GM21526 (cell line): ENCODE measurements around the gene DGKG.

Experiments
- ATAC-seq: cut with Tn5 transposase; IDR thresholded peaks from one replicate; pipeline ENCODE4 v1.9.1; 2021; ENCODE audit warnings: moderate library complexity; ENCODE audit not compliant: unreplicated experiment, low FRiP score

The DGKG gene

DNA sequence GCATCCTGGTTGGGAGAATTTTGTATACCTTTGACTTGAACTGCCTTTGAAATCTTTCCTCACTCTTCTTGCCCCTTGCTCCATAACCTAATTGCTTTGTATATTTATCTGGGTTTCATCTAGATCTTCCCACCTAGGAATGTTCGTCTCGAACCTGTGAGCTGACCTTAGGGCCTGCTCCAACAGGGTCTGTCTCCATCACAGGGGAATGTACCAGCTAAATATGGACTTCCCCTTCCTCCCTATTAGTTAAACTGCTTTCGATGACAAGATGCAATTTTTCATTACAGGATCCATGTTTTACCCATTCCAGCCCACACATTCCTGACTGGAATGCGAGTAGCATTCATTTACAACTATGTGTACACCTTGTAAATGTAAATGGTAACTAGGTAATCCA lies 242.5 kb downstream of the DGKG start:
- ATAC-seq: no peak

DNA sequence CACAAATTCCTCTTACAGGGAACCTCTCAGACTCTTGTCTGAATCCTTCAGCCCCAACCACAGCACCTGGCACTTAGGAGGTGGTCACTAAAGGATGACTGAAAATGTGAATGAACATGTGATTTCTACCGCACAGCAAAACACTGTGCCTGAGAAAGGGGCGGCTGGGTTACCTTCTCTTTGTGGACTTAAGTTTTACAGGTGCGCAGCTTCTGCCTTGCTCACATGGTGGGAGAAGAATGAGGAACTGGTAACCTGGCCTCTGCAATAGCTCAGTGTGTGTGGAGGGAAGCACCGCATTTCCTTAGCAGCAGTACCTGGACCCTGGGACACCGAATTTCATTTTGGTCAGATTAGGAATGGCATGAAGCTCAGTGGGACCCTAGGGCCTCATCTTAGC lies 243.3 kb downstream of the DGKG start:
- ATAC-seq: no peak

DNA sequence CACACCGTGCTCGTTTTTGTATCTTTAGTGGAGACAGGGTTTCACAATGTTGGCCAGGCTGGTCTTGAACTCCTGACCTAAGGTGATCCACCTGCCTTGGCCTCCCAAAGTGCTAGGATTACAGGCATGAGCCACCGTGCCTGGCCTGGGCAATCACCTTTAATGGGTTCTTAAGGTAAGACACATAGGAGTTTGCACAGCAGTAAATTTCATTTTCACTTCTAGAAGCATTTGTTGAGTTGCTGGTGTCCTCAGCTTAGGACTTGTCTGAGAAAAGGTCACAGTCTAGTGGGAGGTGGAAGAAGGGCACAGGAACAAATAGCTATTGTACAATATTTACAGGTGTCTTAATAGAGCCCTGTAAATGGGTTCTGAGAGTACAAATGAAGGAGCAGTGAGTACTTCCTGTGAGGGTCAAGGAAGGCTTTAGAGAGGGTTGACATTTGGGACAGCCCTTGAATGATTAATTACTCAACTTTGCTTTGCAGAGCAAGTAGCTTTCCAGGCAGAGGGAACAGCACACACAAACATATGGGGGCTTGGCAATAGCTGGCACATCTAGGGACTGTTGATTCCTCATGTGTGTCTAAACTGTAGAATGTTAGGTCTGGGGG lies 244.4 kb downstream of the DGKG start:
- no peak for ATAC-seq

DNA sequence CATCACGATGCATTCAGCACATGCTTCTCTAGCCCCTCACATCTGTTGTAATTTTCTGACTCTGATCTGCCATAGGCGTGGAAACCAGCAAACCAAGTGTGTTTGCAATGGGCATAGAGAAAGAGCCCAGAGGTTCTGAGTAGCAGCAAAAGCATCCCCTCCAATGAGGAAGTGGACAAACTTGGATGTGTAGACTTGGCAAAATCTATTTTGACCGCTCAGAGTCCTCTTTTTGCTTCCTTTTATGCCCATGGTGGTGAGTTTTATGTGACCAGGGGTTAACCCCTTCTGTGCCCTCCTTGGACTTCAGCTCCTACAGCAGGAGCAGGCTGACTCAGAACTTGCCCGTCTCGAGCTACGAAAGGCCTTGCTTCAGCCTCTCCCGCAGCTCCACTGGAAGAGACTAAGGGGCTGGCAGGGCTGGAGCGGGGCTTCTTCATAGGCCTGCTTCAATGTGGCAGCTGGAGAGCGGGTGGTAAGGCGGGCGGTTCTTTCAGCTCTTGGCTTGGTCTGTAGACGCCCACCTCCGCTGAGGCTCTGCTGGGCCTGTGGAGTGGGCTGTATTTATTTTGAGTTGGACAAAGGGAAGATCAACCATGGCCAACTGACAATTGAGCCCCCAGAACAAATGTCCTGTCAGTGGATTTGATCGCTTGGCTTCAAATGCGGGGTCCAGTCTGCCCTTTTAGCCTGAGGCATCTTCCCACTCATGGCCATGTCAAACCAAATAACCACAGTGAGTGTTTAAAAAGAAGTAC lies 246.6 kb downstream of the DGKG start:
- ATAC-seq: no peak

DNA sequence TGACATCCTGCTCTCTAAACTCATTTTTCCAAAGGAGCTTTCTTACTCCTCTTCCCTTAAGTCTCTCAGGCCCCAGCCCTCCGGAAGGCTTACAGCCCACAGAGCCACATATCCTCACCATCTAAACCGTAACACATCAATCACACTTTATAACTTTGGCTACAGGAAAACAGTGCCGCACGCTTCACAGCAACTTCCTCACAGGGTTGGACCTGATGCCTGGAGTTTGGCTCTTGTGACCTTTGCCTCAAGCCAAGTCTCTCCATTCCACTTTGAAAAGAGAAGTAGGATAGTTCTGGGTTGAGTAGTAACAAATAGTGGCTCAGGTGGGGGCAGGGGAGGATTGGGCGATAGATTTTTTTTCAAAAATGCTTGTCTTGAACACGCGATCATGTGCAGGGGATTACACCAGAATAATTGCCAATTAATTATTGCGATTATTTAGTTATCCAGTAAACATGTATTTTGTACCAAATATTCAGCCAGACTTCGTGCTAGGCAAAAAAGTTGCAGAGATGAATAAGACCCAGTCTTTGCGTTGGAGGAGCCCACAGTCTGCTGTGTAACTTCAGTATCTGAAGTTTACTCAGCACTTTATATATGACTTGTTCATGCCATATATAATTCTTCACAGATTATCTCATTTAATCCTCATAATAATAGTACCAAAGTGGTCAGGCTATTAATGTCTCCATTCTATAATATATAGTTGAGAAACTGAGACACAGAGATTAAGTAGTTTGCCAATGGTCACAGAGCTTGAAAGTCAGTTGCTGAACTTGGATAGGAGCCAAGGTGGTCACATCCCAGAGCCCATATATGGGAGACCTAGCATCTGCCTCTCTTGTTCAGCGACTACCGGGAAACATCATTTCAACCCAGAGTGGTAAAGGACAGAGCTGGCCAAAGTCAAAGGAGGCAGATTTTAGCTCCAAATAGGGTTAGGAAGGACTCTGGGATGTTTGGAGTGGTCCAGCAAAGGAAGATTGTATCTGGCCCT lies 250.8 kb downstream of the DGKG start:
- no peak for ATAC-seq

DNA sequence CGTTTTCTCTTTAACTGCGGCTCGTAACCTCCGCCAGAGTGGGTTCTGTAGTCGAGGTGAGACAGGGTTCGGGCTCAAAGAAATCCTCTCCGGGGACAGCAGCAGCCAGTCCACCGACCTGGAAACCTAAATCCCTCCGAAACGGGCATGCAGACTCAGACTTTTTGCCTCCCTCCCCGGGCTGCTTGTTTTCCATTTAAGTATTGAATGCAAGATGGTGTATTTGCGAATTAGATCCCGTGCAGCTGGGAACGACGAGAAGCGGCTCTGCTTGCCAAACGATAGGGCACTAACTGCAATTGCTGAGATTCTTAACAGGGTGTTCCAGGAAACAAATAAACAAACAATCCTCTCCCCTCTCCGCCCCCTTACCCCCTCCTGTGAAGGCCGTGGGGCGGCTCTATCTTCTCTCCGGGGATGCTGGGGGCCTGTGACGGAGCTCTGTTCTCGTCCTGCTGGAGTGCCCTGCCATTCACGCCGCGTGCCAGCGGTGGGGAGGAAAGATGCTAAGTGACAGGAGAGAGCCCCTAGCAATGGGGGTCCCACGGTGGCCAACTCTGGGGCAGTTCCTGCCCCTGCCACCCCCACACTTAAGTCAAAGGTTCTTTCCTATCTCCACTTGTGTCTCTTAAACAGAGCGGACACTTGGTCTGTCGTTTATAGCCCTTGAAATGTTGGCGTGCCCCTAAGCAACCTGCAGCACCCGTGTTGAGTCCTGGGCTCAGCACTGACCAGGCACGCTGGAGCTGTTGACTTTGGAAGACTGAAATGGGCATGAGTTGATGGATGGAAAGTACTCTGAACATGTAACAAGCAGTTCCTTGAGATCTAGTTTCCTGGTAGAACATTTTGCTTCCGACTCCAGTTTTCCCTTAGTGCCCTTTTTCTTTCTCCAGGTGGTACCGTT lies 251.9 kb downstream of the DGKG start:
- ATAC-seq: no peak

DNA sequence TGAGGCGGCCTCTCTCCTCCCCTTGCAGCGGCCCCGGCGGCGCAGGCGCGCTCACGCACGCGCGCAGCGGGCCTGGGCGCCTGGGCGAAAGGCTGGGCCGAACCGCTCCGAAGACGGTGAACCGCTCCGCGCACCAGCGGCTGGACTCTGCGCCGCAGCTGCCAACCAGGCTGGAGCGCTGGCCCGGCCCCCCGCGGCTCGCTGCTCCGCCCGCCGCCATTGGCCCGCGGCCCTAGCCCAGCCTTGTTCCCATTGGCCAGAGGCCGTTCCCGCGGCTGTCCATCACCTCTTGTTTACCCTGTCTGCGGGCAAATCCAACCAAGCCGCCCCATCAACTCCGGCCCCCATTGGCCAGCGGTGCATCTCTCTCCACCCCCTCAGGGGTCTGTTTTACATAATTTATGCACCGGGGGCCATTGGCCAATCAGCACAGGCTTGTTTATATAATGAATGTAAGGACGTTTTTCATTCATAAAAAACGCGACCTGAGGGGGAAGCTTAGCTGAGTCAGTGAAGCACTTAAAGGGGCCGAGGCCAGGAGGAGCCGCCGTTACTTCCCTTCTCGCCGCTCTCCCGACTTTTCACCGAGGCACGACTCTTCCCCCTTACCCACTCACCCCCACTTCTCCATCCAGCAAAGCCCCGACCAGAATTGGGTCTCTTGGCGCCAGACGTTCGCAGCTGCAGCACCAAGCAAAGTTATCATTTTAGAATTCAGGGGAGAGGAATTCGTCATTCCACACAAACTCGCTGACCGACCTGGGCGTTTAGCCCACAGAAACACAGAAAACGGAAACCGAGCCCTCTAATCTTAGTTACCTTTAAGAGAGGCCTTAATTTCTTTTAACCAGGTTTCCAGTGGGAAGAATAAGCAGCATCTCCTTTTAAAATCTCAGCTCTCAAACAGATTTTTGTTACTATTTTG lies 252.8 kb downstream of the DGKG start, which contains the start of gene ETV5:
TSS of gene ETV5 (minus strand) at position 149 of the 925 bp plus-strand sequence. CDS start 3,221 bp downstream, outside the sequence.
- peak; percentile 93 for ATAC-seq

DNA sequence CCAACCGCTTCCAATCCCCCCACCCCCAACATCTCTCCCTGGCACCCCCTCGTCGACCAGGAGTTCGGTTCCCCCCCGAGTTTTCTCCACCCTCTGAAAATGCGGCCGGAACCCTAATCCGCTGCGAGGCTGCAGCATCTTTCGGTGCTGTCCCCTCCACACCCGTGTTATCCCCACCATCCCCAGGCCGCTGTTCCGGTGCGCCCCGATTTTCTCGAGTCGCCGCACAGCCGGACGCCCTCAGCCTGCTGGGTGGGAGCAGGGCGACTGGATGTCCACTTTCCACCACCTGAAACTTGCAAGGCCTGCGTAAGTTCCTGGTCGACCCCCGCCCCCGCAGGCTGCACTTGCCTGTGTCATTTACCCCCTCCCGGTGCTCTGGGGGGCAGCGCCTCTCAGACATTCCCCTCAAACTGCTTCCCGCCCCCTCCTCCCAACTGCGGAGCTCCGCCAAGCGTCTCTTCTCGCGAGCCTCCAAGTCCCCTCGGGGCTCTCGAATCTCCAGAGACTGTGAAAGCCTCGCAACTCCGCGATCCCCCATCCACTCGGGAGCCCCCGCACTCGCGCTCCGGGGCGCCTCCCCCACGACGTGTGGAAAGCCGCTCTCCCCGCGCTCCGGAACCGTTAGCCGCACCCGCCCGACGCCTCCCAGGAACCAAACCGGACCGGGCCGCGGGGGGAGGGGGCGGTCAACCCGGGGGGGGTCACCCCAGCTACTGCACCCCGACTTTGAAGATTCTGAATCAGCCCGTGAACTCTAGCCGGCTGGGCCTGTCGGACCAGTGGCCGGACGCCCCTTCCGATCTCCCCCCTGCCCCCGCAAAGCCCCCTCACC lies 253.7 kb downstream of the DGKG start:
- ATAC-seq: no peak

DNA sequence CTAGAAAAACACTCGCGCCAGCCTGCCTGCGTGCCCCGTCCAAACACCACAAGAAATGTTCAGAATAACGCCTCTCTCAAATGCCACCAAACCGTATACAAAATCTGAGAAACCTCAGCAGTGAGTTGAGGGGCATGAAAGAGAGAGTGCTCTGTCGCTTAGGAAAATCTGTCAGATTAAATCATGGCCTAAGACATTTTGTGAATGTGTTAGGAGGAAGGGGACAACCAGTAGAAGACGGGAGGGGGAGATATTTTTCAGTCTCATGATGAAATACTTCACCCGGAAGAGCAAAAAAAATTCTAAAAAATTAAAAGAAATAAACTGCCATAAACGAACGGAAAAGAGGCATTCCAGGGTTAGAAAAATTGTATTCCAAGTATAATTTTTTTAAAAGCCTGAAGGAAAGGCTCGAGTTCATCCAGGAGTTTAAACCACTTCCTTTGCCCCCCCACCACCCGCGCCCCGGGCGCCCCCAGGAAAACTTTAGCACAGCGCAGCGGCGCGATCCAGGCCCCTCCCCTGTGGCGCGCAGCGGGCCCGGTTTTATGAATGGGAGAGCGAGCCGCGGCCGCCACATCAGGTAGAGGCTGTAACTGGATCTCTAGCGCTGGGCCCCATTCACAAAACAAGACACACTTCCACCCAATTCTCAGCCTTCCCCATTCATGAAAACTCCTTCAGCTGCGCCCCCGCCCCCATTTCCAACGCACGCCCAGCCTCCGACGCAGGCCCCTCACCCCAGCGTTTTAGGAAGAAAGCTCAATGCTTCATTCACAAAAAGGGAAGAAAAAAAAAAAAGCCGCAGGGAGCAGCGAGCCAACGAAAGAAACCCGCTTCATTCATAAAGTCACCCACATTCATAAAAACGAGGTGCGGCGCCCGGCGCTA lies 254.6 kb downstream of the DGKG start:
- ATAC-seq: peak; percentile 30

DNA sequence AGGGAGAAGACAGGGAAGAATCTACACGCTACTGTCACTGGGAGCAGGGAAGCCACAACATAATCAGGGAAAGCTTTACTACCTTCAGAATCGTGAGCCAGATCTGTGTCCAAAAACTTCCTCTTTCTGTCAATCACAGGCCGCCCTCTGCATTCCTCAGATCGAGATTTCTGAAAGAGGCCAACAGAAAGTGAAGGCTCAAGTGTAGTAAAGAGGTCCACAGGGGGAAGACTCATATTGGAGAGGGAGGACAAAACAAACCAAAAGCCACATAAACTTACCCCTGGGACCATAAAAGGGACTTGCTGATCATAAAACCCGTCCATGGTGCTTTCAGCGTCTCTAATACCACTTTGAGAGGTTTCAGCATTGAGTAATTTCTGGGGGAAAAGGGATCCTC lies 256.5 kb downstream of the DGKG start:
- no peak for ATAC-seq

DNA sequence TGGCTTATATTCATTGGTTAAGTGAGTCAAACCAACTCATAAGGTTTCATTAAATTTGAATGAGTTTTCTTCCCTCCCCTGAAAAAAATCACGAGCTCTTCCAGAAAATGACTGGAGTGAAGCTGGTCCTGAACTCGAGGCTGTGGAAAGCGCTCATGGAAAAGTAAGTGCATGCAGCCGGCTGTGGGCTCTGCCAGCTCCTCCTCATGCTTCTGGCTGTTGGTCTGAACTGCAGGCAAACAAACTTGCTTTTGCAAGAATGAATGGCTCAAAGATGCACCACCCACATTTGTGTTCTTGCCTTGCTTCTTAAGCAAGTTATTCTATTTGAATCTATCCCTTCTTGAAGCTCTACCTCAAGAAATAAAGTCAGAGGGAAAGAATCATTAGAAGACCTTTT lies 259.3 kb downstream of the DGKG start:
- ATAC-seq: no peak

DNA sequence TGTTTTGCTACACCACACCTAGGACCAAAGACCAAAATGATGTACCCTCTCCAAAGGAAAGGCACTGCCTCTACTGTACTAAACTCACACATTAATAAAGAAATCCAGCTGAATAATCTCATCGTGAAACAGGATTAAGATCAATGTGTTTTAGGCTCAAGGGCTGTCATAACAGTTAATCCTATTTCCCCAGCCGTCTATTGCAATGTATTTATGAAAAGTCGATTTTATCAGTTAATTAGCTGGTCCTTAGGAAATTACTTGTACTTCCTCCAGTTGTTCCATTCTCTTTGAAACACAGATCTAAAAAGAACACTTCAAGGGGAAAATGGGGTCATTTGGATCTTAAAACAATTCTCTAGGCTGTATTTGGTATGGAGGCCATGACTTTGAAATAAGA lies 261.6 kb downstream of the DGKG start:
- ATAC-seq: no peak

DNA sequence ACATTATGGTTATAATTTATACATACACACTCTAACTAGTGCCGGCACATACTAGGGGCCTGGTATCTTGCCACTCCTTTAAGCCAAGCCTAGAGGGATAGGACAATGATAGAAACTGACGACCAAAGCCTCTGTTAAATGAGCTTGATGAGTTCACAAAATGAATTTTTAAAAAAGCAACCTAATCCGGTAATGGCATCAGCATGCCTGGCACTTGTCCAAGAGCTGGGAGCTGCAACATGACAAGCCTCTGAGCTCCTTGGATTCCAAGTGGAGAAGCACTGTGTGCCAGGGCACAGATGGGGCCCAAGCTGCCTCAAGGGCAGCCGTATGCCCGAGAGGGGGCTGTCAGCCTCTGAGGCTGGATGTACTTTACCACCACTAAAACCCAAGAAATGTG lies 262.9 kb downstream of the DGKG start:
- no peak for ATAC-seq

DNA sequence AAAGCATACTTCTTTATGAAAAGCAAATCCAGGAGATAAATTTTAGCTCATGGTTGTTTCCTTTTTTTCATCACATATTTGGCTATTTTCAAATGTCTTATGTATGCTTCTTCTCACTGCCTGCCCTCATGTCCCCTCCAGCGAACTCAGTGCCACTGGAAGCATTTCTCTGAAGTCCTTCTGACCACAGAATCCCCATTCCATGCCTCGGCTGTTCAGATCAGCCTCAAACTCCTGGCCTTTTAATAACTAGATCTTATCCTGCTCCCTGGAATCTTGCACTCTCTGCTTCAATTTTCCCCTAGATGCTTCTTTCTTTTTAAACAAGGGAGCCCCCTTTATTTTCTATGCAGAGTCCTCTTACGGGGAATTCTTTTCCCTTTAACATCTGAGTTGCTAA lies 263.3 kb downstream of the DGKG start:
- ATAC-seq: no peak

DNA sequence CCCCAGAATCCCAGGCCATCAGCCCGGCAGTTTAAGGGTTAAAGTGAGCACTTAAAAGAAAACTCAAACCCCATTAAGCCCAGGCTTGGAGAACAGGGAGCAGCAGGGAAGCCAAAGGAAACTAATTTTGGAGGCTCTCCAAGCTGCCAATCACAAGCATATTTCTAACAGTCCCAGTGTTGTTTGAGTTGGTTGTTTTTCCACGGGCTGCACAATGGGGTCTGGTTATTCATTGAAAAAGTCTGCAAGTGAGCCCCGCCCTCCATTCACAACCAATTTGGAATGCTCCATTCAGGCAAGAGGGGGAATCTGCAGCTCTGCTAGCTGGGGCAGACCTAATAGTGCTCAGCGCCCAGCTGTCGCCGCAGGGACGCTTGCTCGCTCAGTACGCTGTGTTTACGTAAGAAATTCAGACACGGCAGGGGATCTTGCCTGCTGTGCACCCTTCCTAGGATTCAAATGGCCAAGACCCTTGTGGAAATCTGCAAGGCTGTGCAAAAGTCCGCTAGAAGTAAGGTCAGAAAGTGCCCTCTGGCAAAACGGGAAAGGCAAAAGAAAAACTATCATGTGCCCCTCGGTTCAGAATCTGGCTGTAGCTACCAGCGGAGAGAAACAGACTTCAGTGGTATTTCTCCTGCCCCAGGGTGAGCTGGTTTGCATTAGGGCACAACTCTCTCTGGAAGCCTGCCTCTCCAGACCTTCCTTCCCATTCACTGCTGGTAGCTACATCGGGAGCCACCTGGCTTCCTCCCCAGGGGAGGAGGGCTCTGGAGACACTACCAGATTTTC lies 264.2 kb downstream of the DGKG start:
- no peak for ATAC-seq

DNA sequence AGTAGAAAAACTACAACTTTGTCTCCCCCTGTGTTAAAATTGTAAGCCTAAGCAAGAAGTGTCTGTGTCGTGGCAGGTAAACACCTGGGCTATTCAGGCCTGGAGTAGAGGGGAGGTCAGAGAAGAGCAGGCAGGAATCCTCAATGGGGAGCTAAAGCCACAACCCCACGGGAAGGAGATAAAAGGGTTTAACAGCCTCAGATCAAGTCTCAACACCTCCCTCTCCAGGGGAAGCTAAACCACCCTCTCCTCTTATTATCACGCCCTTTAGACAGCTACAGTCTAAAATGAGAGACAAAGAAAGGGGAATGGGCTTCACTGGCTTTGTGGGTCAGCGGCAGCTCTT lies 264.7 kb downstream of the DGKG start:
- no peak for ATAC-seq
